Measurements from ENCODE around the gene SH3D19.

Gene SH3D19

GRCh38 chr4:151184523-151185458 is 140.6 kb downstream of the SH3D19 start:
- no peak for DNase-seq

GRCh38 chr4:151182455-151182996 is 142.9 kb downstream of the SH3D19 start:
- DNase-seq, result no peak

GRCh38 chr4:151176685-151177084 is 148.7 kb downstream of the SH3D19 start:
- DNase-seq, result no peak

GRCh38 chr4:151175754-151176631 is 149.4 kb downstream of the SH3D19 start:
- no peak for DNase-seq

- DNase-seq, result no peak
Measured at GRCh38 chr4:151175233-151175632, 150.2 kb downstream of the SH3D19 start.

- no peak for DNase-seq
Measured at GRCh38 chr4:151174784-151175183, 150.6 kb downstream of the SH3D19 start.

GRCh38 chr4:151173871-151174270 is 151.5 kb downstream of the SH3D19 start:
- DNase-seq, result no peak

- no peak for DNase-seq
Measured at GRCh38 chr4:151169900-151170299, 155.5 kb downstream of the SH3D19 start.

GRCh38 chr4:151169223-151169622 is 156.2 kb downstream of the SH3D19 start:
- no peak for DNase-seq

GRCh38 chr4:151167561-151167960 is 157.8 kb downstream of the SH3D19 start:
- DNase-seq, result no peak

GRCh38 chr4:151166636-151167035 is 158.8 kb downstream of the SH3D19 start:
- DNase-seq, result no peak

- DNase-seq, result no peak
Measured at GRCh38 chr4:151165205-151166000, 160.0 kb downstream of the SH3D19 start.

GRCh38 chr4:151163855-151164254 is 161.6 kb downstream of the SH3D19 start:
- DNase-seq, result no peak

- no peak for DNase-seq
Measured at GRCh38 chr4:151158979-151159378, 166.4 kb downstream of the SH3D19 start.

GRCh38 chr4:151157543-151157942 is 167.9 kb downstream of the SH3D19 start:
- no peak for DNase-seq

GRCh38 chr4:151153585-151153984 is 171.8 kb downstream of the SH3D19 start:
- no peak for DNase-seq

- DNase-seq, result no peak
Measured at GRCh38 chr4:151152028-151152427, 173.4 kb downstream of the SH3D19 start.

GRCh38 chr4:151150821-151151580 is 174.4 kb downstream of the SH3D19 start:
- DNase-seq, result no peak

GRCh38 chr4:151148261-151148660 is 177.1 kb downstream of the SH3D19 start:
- no peak for DNase-seq

- no peak for DNase-seq
Measured at GRCh38 chr4:151147000-151147399, 178.4 kb downstream of the SH3D19 start.

- DNase-seq, result no peak
Measured at GRCh38 chr4:151144329-151145072, 180.9 kb downstream of the SH3D19 start.

Data from activated CD8-positive, alpha-beta memory T cell treated with anti-CD3 and anti-CD28 coated beads, Interleukin-2, amount 50 U/mL, for 4 hours (primary cell).